ENCODE results near the gene CLDN5. TPM values are rescaled to one million over a fixed set of nuclear protein-coding genes. Genes with fewer than 3 reads are reported as not detected.

CLDN5 gene
- polyA plus RNA-seq (2013, experiment 1 of 2): 0.06 TPM
- 0.10 TPM for polyA plus RNA-seq (2013, experiment 2 of 2)

- Histone ChIP-seq H2BK5ac (ENCODE audit: low read depth, low read length, poor library complexity, severe bottlenecking) (no peak within 1 kb of the TSS), H3K27ac (ENCODE audit: low read length, poor library complexity, severe bottlenecking) (no peak within 1 kb of the TSS), H2BK15ac (ENCODE audit: low read depth, poor library complexity, severe bottlenecking) (no peak within 1 kb of the TSS), H2BK12ac (ENCODE audit: low read length in 2 of 2) (no peak within 1 kb of the TSS), H2AFZ (ENCODE audit: low read depth, low read length) (no peak within 1 kb of the TSS), H3K4ac (ENCODE audit: low read depth in 1 of 2, low read length in 2 of 2) (no peak within 1 kb of the TSS), H3K4me2 (ENCODE audit: low read length, poor library complexity, severe bottlenecking) (peak within 1 kb of the TSS; percentile 65), H3K23ac (ENCODE audit: low read length in 2 of 2) (no peak within 1 kb of the TSS), H2BK120ac (ENCODE audit: low read depth, low read length) (no peak within 1 kb of the TSS), H4K91ac (ENCODE audit: low read length) (no peak within 1 kb of the TSS), H3K4me1 (ENCODE audit: control insufficient read depth, insufficient read depth, low read depth, low read length) (peaks cover 19% of the 10 kb centered on the region), H3K79me1 (replicated peaks; ENCODE audit: low read length, poor library complexity, severe bottlenecking) (no peaks in the 10 kb centered on the region), H2AK5ac (ENCODE audit: low read length, severe bottlenecking) (no peak within 1 kb of the TSS), H3K27me3 (ENCODE audit: control insufficient read depth in 1 of 2, insufficient read depth in 1 of 2, low read length in 2 of 2) (peaks cover 45 to 49% of the 10 kb centered on the region in 2 experiments), H3K36me3 (ENCODE audit: control insufficient read depth in 1 of 2, insufficient read depth in 2 of 2, low read depth in 1 of 2, low read length in 2 of 2) (no peaks in the 10 kb centered on the region), H4K8ac (ENCODE audit: low read length) (no peak within 1 kb of the TSS), H3K14ac (ENCODE audit: low read length in 2 of 2) (no peak within 1 kb of the TSS), H3K9me3 (ENCODE audit: control insufficient read depth, low read length) (no peaks in the 10 kb centered on the region), H3K9ac (ENCODE audit: low read length) (no peak within 1 kb of the TSS), H3K18ac (ENCODE audit: low read depth in 1 of 2, low read length in 2 of 2) (no peak within 1 kb of the TSS), H3K4me3 (ENCODE audit: insufficient read depth in 1 of 2, low read depth in 1 of 2, low read length in 2 of 2) (peak within 1 kb of the TSS; percentile 27 to 49)
- DNase-seq: peak; percentile 28
- 4% methylated on average over 69 of the region's 69 CpGs for WGBS
Observed at GRCh38 chr22:19524170-19525115, at the start of gene CLDN5. TSS of gene CLDN5 (minus strand) at chr22:19524410. CDS start at chr22:19524255, 155 bp downstream.

DNA sequence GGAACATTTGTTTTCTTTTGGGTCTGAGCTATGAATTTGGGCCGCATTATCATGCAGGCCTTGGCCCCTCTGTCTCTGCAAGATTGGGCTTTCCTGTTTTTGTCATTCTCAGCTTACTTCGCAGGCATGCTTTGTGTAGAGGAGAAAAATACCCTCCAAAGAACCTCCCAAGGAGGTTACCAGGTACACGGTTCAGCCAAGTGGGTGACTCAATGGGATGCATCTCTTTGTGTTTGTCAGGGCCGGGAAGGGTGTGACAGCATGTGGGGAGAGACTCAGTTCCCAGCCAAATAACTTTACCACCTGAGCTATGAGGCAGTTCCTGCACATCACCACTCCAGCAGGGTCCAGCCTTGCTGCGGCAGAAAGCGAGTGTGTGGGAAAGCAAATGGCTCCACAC, 47.8 kb upstream of the CLDN5 start:
- Histone ChIP-seq H3K23ac (ENCODE audit: low read length in 2 of 2) (no peak overlapping the region), H3K27ac (ENCODE audit: low read length, poor library complexity, severe bottlenecking) (no peak overlapping the region), H3K18ac (ENCODE audit: low read depth in 1 of 2, low read length in 2 of 2) (no peak overlapping the region), H3K4me1 (ENCODE audit: control insufficient read depth, insufficient read depth, low read depth, low read length) (peaks cover 7% of the 10 kb centered on the region), H3K14ac (ENCODE audit: low read length in 2 of 2) (no peak overlapping the region), H2BK120ac (ENCODE audit: low read depth, low read length) (no peak overlapping the region), H3K4ac (ENCODE audit: low read depth in 1 of 2, low read length in 2 of 2) (no peak overlapping the region), H2BK12ac (ENCODE audit: low read length in 2 of 2) (no peak overlapping the region), H4K8ac (ENCODE audit: low read length) (no peak overlapping the region), H3K79me1 (replicated peaks; ENCODE audit: low read length, poor library complexity, severe bottlenecking) (no peaks in the 10 kb centered on the region), H3K36me3 (ENCODE audit: control insufficient read depth in 1 of 2, insufficient read depth in 2 of 2, low read depth in 1 of 2, low read length in 2 of 2) (no peaks in the 10 kb centered on the region), H3K4me2 (ENCODE audit: low read length, poor library complexity, severe bottlenecking) (no peak overlapping the region), H2AK5ac (ENCODE audit: low read length, severe bottlenecking) (no peak overlapping the region), H2BK5ac (ENCODE audit: low read depth, low read length, poor library complexity, severe bottlenecking) (no peak overlapping the region), H3K9ac (ENCODE audit: low read length) (no peak overlapping the region), H3K27me3 (ENCODE audit: control insufficient read depth in 1 of 2, insufficient read depth in 1 of 2, low read length in 2 of 2) (peaks cover 3 to 9% of the 10 kb centered on the region in 2 experiments), H4K91ac (ENCODE audit: low read length) (no peak overlapping the region), H3K4me3 (ENCODE audit: insufficient read depth in 1 of 2, low read depth in 1 of 2, low read length in 2 of 2) (no peak overlapping the region), H2AFZ (ENCODE audit: low read depth, low read length) (no peak overlapping the region), H2BK15ac (ENCODE audit: low read depth, poor library complexity, severe bottlenecking) (no peak overlapping the region), H3K9me3 (ENCODE audit: control insufficient read depth, low read length) (no peaks in the 10 kb centered on the region)
- no peak for DNase-seq
- 95% methylated on average over 6 of the region's 6 CpGs for WGBS

- H3K23ac ChIP-seq (ENCODE audit: low read length in 2 of 2): no peak overlapping the region
- H3K27me3 ChIP-seq (ENCODE audit: control insufficient read depth in 1 of 2, insufficient read depth in 1 of 2, low read length in 2 of 2): peaks cover 5 to 9% of the 10 kb centered on the region in 2 experiments
- H2BK5ac ChIP-seq (ENCODE audit: low read depth, low read length, poor library complexity, severe bottlenecking): no peak overlapping the region
- H3K14ac ChIP-seq (ENCODE audit: low read length in 2 of 2): no peak overlapping the region
- no peaks in the 10 kb centered on the region for H3K79me1 ChIP-seq (replicated peaks; ENCODE audit: low read length, poor library complexity, severe bottlenecking)
- H3K9ac ChIP-seq (ENCODE audit: low read length): no peak overlapping the region
- no peak overlapping the region for H2AK5ac ChIP-seq (ENCODE audit: low read length, severe bottlenecking)
- H3K27ac ChIP-seq (ENCODE audit: low read length, poor library complexity, severe bottlenecking): no peak overlapping the region
- peaks cover 3% of the 10 kb centered on the region for H3K4me1 ChIP-seq (ENCODE audit: control insufficient read depth, insufficient read depth, low read depth, low read length)
- H3K36me3 ChIP-seq (ENCODE audit: control insufficient read depth in 1 of 2, insufficient read depth in 2 of 2, low read depth in 1 of 2, low read length in 2 of 2): no peaks in the 10 kb centered on the region
- no peak overlapping the region for H2BK12ac ChIP-seq (ENCODE audit: low read length in 2 of 2)
- H3K4me3 ChIP-seq (ENCODE audit: insufficient read depth in 1 of 2, low read depth in 1 of 2, low read length in 2 of 2): no peak overlapping the region
- no peak overlapping the region for H2BK120ac ChIP-seq (ENCODE audit: low read depth, low read length)
- H2AFZ ChIP-seq (ENCODE audit: low read depth, low read length): no peak overlapping the region
- DNase-seq: peak; percentile 50
- H2BK15ac ChIP-seq (ENCODE audit: low read depth, poor library complexity, severe bottlenecking): no peak overlapping the region
- H3K4me2 ChIP-seq (ENCODE audit: low read length, poor library complexity, severe bottlenecking): no peak overlapping the region
- 82% methylated on average over 5 of the region's 5 CpGs for WGBS
- no peak overlapping the region for H3K4ac ChIP-seq (ENCODE audit: low read depth in 1 of 2, low read length in 2 of 2)
- no peak overlapping the region for H4K8ac ChIP-seq (ENCODE audit: low read length)
- H3K9me3 ChIP-seq (ENCODE audit: control insufficient read depth, low read length): no peaks in the 10 kb centered on the region
- H4K91ac ChIP-seq (ENCODE audit: low read length): no peak overlapping the region
- no peak overlapping the region for H3K18ac ChIP-seq (ENCODE audit: low read depth in 1 of 2, low read length in 2 of 2)
Observed at GRCh38 chr22:19571207-19571795, 47.1 kb upstream of the CLDN5 start.

DNA sequence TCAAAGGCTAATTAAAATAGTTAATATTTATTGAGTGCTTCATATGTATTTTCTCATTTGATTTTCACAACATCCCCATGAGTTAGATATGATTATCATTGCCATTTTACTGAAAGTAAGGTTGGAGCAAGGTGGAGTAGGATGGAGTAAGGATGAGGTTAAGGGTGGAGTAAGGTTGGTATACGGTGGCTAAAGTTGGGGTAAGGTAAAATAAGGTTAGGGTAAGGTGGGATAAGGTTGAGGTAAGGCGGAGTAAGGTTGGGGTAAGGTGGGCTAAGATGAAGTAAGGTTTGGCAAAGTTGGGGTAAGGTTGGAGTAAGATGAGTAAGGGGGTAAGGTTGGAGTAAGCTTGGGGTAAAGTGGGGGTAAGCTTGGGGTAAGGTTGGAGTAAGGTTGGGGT, 45.8 kb upstream of the CLDN5 start:
- no peak overlapping the region for H2BK12ac ChIP-seq (ENCODE audit: low read length in 2 of 2)
- no peak overlapping the region for H3K18ac ChIP-seq (ENCODE audit: low read depth in 1 of 2, low read length in 2 of 2)
- H2BK120ac ChIP-seq (ENCODE audit: low read depth, low read length): no peak overlapping the region
- H2BK5ac ChIP-seq (ENCODE audit: low read depth, low read length, poor library complexity, severe bottlenecking): no peak overlapping the region
- H3K4me3 ChIP-seq (ENCODE audit: insufficient read depth in 1 of 2, low read depth in 1 of 2, low read length in 2 of 2): no peak overlapping the region
- H3K9ac ChIP-seq (ENCODE audit: low read length): no peak overlapping the region
- H3K27ac ChIP-seq (ENCODE audit: low read length, poor library complexity, severe bottlenecking): no peak overlapping the region
- H4K91ac ChIP-seq (ENCODE audit: low read length): no peak overlapping the region
- no peak overlapping the region for H3K4ac ChIP-seq (ENCODE audit: low read depth in 1 of 2, low read length in 2 of 2)
- no peak overlapping the region for H2AK5ac ChIP-seq (ENCODE audit: low read length, severe bottlenecking)
- no peak overlapping the region for H3K14ac ChIP-seq (ENCODE audit: low read length in 2 of 2)
- no peak for DNase-seq
- H3K36me3 ChIP-seq (ENCODE audit: control insufficient read depth in 1 of 2, insufficient read depth in 2 of 2, low read depth in 1 of 2, low read length in 2 of 2): no peaks in the 10 kb centered on the region
- H3K4me2 ChIP-seq (ENCODE audit: low read length, poor library complexity, severe bottlenecking): no peak overlapping the region
- H2BK15ac ChIP-seq (ENCODE audit: low read depth, poor library complexity, severe bottlenecking): no peak overlapping the region
- H4K8ac ChIP-seq (ENCODE audit: low read length): no peak overlapping the region
- no peaks in the 10 kb centered on the region for H3K79me1 ChIP-seq (replicated peaks; ENCODE audit: low read length, poor library complexity, severe bottlenecking)
- no peak overlapping the region for H3K23ac ChIP-seq (ENCODE audit: low read length in 2 of 2)
- WGBS: 72% methylated on average over 2 of the region's 2 CpGs
- no peak overlapping the region for H2AFZ ChIP-seq (ENCODE audit: low read depth, low read length)
- no peaks in the 10 kb centered on the region for H3K9me3 ChIP-seq (ENCODE audit: control insufficient read depth, low read length)
- H3K27me3 ChIP-seq (ENCODE audit: control insufficient read depth in 1 of 2, insufficient read depth in 1 of 2, low read length in 2 of 2): peaks cover 9 to 14% of the 10 kb centered on the region in 2 experiments
- peaks cover 3% of the 10 kb centered on the region for H3K4me1 ChIP-seq (ENCODE audit: control insufficient read depth, insufficient read depth, low read depth, low read length)
